COLO668 (cell line): Measurements from ENCODE around the gene PRCP.

ENCODE experiments used
- DNase-seq: peaks from one replicate; lab custom pipeline; 2025; ENCODE audit not compliant: unreplicated experiment; lab: John Stamatoyannopoulos, UW

Gene PRCP

DNA sequence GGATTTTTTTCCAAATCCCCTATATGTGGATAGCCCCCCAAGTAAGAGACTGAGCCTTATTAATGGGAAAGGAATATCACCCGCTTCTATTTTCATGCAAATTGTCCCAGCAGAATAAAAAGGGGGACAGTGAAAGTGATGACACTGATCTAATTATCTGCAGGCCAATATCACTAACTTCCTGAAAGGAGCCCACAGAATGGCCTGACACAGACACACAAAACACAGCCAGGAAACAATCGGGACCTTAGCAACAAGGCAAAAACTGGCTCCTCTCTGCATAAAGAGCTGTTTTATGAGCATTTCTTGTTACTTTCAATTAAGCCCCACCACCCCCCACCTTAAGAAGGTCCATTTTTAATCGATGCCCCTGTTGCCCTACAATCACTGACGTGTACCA lies 112.2 kb downstream of the PRCP start:
- no peak for DNase-seq

- no peak for DNase-seq
These were observed 113.4 kb downstream of the PRCP start for GRCh38 chr11:82786836-82787235.

DNA sequence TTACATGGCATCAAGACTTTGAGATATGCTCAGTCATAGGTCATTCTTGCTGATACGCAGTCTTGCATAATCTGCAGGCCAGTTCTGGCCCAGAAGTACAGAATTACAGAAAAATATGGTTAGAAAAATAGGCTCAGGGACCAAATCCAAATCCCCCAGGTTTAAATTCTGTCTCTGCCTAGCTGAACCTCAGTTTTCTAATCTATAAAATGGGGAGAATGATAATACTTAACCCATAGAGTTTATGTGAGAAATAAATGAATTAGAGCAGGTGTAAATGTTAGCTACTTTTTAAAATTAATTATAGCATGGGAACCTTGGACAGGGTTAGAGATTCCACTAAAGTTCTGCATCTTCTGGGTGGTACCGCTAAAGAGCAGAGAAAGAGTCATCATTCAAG lies 114.2 kb downstream of the PRCP start:
- no peak for DNase-seq

DNA sequence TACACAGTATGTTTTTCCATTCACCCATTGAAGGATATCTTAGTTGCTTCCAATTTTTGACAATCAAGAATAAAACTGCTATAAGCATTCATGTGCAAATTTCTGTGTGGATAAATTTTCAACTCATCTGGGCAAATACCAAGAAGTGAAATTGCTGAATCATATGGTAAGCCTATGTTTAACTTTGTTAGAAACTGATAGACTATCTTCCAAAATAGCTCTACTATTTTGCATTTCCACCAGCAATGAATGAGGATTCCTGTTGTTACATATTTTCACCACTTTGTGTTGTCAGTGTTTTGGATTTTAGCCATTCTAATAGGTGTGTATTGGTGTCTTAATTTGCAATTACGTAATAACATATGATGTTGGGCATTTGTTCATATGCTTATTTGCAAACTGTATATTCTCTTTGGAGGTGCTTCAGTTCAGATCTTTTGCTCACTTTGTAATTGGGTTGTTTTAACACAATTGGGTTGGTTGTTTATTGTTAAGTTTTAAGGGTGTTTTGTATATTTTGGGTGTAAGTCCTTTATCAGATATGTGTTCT lies 117.3 kb downstream of the PRCP start:
- DNase-seq = no peak

DNA sequence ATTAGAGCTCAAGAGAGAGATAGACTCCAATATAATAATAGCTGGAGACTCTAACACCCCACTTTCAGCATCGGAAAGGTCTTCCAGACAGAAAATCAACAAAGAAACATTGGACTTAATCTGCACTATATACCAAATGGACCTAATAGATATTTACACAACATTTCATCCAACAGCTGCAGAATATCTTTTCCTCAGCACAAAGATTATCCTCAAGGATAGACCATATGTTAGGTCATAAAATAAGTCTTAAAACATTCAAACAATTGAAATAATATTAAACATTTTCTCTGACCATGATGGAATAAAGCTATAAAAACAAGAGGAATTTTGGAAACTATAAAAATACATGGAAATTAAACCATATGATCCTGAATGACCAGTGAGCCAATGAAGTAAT lies 121.5 kb downstream of the PRCP start:
- DNase-seq = no peak

GRCh38 chr11:82776377-82776776 lies 123.9 kb downstream of the PRCP start:
- peak; percentile 62 for DNase-seq

DNA sequence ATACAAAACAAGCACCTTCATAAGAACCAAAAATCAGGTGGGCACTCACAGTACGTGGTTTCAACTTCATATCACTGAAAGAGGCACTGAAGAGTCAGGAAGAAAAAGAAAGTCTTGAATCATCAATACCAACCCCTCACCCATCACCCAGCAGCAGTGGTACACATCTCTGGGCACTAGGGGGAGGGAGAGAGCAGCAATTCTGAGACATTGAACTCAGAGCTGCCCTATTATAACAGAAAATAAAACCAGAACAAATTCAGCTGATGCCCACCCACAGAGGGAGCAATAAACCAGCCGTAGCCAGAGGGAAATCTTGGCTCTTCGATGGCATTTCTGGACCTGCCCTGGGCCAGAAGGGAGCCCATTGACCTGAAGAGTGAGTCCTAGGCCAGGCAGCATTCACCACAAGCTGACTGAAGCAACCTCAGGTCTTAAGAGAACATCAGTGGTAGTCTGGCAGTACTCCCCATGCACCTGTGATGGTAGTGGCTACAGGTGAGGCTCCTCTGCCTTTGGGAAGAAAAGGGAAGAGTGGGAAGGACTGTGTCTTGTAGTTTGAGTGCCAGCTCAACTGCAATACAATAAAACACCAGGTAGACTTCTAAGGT lies 124.4 kb downstream of the PRCP start:
- peak; percentile 37 for DNase-seq

GRCh38 chr11:82775218-82775617 lies 125.0 kb downstream of the PRCP start:
- DNase-seq = no peak
